ENCODE measurements around the gene ARTN.

ARTN gene

GRCh38 chr1:43933386-43934100 is at the start of gene ARTN:
Gene ARTN, plus strand, starts transcription at chr1:43933801. Its CDS starts 1,856 bp downstream, at chr1:43935657.
- H3K4me3 ChIP-seq (ENCODE audit: low read depth, low read length) = peak within 1 kb of the TSS; percentile 51
- no peak for DNase-seq (ENCODE audit: low read depth)

DNA sequence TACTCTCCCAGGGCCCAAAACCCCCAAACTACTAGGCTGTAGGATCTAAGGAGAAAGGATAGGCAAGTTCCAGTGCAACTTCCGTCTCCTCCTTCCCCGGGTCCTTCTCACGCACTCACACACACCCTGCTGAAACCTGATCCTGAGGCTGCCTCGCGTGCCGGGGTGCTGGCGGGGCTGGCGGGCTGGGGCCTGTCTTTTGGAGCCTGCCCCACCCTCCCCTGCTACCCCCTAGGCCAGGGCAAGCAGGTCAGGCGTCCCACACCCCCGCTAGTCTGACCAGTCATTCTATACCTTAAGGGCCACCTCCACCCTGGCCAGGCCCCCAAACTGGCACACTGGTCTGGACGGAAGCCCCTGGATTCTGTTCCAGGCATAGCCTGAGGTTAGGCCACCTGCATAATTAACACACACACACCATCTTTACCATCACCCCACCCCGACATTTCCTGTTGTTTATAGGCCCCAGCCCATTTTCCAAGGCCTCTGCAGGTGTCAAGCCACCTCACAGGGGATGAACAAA is 48.3 kb upstream of the ARTN start:
- no peak for DNase-seq (ENCODE audit: low read depth)
- no peak overlapping the region for H3K4me3 ChIP-seq (ENCODE audit: low read depth, low read length)

DNA sequence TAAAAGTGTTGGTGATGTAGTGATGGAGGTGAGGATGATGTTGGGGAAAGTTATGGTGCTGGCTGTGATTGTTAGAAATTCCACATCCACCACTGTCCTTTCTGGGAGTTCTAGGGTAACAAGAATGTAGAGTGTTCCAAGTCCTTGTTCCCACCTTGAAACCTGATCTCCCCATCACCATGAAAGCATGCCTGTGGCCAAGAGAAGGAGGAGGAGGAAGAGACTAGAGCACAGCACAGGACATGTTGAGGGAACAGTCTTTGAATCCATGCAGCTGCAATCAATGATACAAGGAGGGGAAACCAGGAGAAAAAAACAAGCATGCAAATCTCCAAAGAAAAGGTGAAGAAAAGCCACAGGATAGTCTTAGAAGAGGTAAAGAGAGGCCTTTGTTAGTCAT is 45.9 kb upstream of the ARTN start:
- DNase-seq (ENCODE audit: low read depth) = no peak
- H3K4me3 ChIP-seq (ENCODE audit: low read depth, low read length) = no peak overlapping the region

GRCh38 chr1:43890815-43891214 is 42.8 kb upstream of the ARTN start:
- no peak for DNase-seq (ENCODE audit: low read depth)
- no peak overlapping the region for H3K4me3 ChIP-seq (ENCODE audit: low read depth, low read length)

GRCh38 chr1:43893006-43893405 is 40.6 kb upstream of the ARTN start:
- H3K4me3 ChIP-seq (ENCODE audit: low read depth, low read length) = no peak overlapping the region
- peak; percentile 32 for DNase-seq (ENCODE audit: low read depth)

DNA sequence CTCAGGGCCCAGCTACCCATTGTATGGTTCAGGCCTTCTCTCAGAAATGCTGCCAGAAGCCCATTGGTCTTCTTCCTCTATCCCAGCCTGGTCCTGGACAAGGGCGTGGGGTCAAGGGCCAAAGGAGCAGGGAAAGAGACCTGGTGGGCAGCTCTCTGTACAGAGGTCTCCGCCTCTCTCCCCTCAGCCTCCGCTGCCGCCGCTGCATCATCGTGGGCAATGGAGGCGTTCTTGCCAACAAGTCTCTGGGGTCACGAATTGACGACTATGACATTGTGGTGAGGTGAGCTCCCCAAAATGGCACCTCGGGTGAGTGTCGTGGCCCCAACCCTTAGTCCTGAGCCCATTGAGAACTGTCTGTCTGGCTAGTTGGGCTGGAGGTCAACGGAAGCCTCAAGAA is 34.6 kb upstream of the ARTN start:
- no peak overlapping the region for H3K4me3 ChIP-seq (ENCODE audit: low read depth, low read length)
- DNase-seq (ENCODE audit: low read depth) = no peak

GRCh38 chr1:43900386-43900785 is 33.2 kb upstream of the ARTN start:
- no peak for DNase-seq (ENCODE audit: low read depth)
- no peak overlapping the region for H3K4me3 ChIP-seq (ENCODE audit: low read depth, low read length)

GRCh38 chr1:43901196-43901961 is 32.2 kb upstream of the ARTN start:
- H3K4me3 ChIP-seq (ENCODE audit: low read depth, low read length) = no peak overlapping the region
- DNase-seq (ENCODE audit: low read depth) = no peak

DNA sequence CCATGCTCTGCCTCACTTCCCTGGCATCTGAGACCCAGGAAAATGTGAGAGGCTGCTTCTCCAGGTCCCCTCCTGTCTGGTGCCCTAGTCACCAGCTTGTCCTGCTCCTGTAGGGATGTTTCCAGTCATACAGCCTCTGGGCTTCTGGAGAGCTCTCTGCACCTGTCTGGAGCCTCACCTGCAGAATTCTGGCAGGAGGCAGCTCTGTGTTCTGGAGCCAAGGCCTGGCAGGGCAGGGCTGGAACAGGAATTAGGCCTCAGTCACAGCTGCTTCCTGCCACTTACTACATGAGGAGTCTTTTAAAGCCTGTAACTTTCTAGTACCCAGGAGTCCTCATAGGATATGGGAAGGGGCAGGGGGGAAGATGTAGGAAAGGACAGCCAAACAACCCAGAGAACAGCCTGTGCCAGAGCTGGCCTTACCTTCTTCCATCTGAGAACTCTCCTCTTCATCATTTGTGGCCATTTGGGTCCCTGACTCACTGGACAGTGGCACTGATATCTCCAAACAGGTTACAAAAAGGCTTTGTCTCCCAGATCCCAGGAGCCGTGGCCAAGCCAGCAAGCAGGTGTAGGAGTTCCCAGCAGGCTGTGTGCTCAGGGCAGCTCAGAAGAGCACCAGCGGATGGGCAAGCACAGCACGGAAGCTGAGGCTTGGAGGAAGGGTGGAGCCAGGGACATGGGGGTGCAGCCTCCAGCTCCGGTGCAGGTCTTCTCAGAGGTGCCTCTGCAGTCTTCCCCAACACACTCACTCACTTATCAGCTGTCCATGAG is 31.4 kb upstream of the ARTN start:
- no peak overlapping the region for H3K4me3 ChIP-seq (ENCODE audit: low read depth, low read length)
- DNase-seq (ENCODE audit: low read depth) = no peak

DNA sequence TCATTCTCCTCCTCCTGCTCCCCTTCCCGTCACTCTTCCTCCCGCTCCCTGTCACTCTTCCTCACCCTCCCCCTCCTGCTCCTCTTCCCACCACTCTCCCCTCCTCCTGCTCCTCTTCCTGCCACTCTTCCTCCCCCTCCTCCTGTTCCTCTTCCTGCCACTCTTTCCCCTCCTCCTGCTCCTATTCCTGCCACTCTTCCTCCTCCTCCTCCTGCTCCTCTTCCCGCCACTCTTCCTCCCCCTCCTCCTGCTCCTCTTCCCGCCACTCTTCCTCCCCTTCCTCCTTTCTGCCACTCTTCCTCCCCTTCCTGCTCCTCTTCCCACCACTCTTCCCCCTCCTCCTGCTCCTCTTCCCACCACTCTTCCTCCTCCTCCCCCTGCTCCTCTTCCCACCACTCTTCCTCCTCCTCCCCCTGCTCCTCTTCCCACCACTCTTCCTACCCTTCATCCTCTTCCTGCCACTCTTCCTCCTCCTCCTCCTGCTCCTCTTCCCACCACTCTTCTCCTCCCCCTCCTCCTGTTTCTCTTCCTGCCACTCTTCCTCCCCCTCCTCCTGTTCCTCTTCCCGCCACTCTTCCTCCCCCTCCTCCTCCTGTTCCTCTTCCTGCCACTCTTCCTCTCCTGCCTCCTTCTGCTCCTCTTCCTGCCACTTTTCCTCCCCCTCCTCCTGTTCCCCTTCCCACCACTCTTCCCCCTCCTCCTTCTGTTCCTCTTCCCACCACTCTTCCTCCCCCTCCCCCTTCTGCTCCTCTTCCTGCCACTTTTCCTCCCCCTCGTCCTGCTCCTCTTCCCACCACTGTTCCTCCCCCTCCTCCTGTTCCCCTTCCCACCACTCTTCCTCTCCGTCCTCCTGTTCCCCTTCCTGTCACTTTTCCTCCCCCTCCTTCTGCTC is 28.7 kb upstream of the ARTN start:
- no peak overlapping the region for H3K4me3 ChIP-seq (ENCODE audit: low read depth, low read length)
- no peak for DNase-seq (ENCODE audit: low read depth)

DNA sequence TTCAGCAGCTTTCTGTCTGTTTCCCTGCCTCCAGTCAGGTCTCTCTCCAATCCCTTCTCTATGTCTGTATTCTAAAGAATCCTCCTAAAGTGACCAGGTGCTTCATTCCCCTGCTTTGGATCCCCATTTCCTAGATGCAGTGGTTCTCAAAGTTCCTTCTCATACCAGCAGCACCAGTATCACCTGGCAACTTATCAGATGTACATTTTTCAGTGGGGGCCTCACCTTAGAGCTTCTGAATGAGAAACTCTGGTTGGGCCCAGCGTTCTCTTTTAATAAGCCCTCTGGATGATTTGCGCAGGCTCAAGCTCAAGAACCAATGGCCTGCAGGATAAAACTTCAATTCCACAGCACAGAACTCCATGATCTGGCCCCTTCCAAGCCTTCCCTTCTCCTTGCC is 25.4 kb upstream of the ARTN start:
- DNase-seq (ENCODE audit: low read depth) = no peak
- no peak overlapping the region for H3K4me3 ChIP-seq (ENCODE audit: low read depth, low read length)

GRCh38 chr1:43908858-43909257 is 24.7 kb upstream of the ARTN start:
- no peak overlapping the region for H3K4me3 ChIP-seq (ENCODE audit: low read depth, low read length)
- DNase-seq (ENCODE audit: low read depth) = no peak

DNA sequence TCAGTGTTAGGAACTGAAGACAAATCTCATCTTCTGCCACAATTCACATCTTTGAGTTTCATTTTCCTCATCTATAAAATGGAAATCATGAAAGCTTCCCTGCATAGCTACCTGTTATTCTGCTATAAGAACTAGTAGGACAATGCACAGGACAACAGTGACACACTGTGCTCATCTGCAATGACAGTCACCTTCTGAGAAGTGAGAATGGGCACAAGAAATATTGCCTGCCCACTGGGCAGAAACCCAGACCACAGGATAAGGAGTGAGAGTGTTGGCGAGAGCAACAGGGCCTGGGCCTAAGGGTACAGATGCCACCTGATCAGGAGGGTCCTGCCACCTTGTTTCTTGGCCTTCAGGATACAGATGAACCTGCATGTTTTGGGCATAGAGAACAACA is 23.3 kb upstream of the ARTN start:
- DNase-seq (ENCODE audit: low read depth) = no peak
- H3K4me3 ChIP-seq (ENCODE audit: low read depth, low read length) = no peak overlapping the region

DNA sequence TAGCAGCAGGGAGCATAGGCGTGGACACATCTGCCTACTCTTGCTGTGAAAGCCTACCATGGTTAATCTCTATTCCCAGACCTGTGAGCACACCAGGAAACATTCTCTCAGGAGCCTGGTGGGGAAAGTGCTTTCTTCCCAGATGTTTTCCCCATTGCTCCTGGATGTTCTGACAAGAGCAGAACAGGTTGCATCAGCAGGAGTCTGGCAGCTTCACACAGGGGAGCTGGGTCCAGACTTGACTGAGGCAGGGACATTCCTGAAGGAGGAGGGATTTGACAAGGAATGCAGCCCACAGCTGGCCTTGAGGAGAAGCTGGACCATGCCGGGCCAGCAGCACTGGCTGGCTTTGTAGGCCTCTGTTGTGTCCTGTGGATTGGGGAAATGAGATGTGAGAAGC is 21.0 kb upstream of the ARTN start:
- DNase-seq (ENCODE audit: low read depth) = no peak
- no peak overlapping the region for H3K4me3 ChIP-seq (ENCODE audit: low read depth, low read length)

GRCh38 chr1:43913051-43913501 is 20.5 kb upstream of the ARTN start:
- no peak for DNase-seq (ENCODE audit: low read depth)
- no peak overlapping the region for H3K4me3 ChIP-seq (ENCODE audit: low read depth, low read length)

DNA sequence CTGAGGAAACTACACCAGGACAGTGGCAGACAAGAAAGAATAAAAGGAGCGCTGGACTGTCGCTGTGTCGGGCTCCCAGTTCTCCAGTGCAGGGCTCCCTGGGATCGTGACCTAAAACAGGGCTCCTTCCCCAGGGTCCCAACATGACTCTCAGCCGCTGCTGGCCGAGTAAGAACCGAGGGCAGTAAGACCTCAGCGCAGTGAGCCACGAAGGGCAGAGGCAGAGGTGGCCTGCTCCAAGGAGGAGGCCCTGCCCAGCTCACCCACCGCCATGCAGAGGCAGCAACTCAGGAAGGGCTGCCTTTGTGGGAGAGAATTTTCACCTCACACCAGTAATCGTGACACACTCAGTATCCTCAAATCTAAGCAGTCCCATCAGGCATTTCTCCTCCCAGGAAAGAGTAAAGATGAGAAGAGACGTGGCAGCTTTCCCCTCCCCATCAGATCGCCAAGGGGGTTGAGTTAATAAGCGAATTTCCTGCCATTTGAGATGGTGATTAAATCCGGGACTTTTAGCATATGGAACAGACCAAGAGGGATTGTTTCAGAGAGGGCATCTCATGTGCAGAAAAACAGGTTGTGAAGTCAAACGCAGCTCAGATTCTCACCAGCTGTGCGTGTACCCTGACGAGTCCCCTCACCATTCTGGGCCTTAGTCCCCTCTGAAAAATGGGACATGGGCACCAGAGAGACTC is 19.8 kb upstream of the ARTN start:
- DNase-seq (ENCODE audit: low read depth) = no peak
- H3K4me3 ChIP-seq (ENCODE audit: low read depth, low read length) = no peak overlapping the region

GRCh38 chr1:43914576-43915525 is 18.8 kb upstream of the ARTN start:
- DNase-seq (ENCODE audit: low read depth) = no peak
- H3K4me3 ChIP-seq (ENCODE audit: low read depth, low read length) = no peak overlapping the region

GRCh38 chr1:43919906-43920305 is 13.7 kb upstream of the ARTN start:
- no peak for DNase-seq (ENCODE audit: low read depth)

More at GRCh38 chr1:43919906-43920305, 13.7 kb upstream of the ARTN start:
- H3K4me3 ChIP-seq (ENCODE audit: low read depth, low read length) = no peak overlapping the region
